ENCODE results near the gene EFEMP2.

The EFEMP2 gene

GRCh38 chr11:65864706-65865471 lies 7.7 kb downstream of the EFEMP2 start:
- no peak for DNase-seq

GRCh38 chr11:65863889-65864705 lies 8.5 kb downstream of the EFEMP2 start:
- no peak for DNase-seq

- no peak for DNase-seq
These were observed 9.4 kb downstream of the EFEMP2 start for GRCh38 chr11:65862941-65863888.

GRCh38 chr11:65862191-65862735 lies 10.3 kb downstream of the EFEMP2 start:
- DNase-seq: no peak

GRCh38 chr11:65861533-65862183 lies 10.9 kb downstream of the EFEMP2 start:
- no peak for DNase-seq

- DNase-seq: peak in 1 of 2 experiments; percentile 62
These were observed 11.5 kb downstream of the EFEMP2 start for GRCh38 chr11:65861165-65861505.

GRCh38 chr11:65860278-65861164 lies 12.1 kb downstream of the EFEMP2 start, which contains the start of gene MUS81:
Gene MUS81 (plus strand): TSS chr11:65860433. CDS start chr11:65860754, 321 bp downstream.
- DNase-seq: peak; percentile 94 to 98

GRCh38 chr11:65859812-65860277 lies 12.8 kb downstream of the EFEMP2 start:
- DNase-seq: no peak

- DNase-seq: peak; percentile 97 to 100
These were observed 13.3 kb downstream of the EFEMP2 start for GRCh38 chr11:65859095-65859811.

GRCh38 chr11:65858681-65859087 lies 13.9 kb downstream of the EFEMP2 start:
- peak in 1 of 2 experiments; percentile 70 for DNase-seq

- DNase-seq: peak; percentile 95 to 99
These were observed 14.5 kb downstream of the EFEMP2 start, which contains the start of gene CFL1 for GRCh38 chr11:65857853-65858680. Gene CFL1 (minus strand): TSS chr11:65858180. CDS start chr11:65858099, 81 bp downstream.

- no peak for DNase-seq
These were observed 15.1 kb downstream of the EFEMP2 start for GRCh38 chr11:65857500-65857852.

- DNase-seq: peak; percentile 34 to 84
These were observed 15.7 kb downstream of the EFEMP2 start for GRCh38 chr11:65856689-65857499.

GRCh38 chr11:65855927-65856363 lies 16.7 kb downstream of the EFEMP2 start:
- DNase-seq: no peak

GRCh38 chr11:65854852-65855837 lies 17.5 kb downstream of the EFEMP2 start:
- DNase-seq: no peak

- no peak for DNase-seq
These were observed 18.4 kb downstream of the EFEMP2 start for GRCh38 chr11:65854161-65854592.
